SK-N-SH (cell line): ENCODE measurements around the gene LPP.

ENCODE experiments used
- CHD2 ChIP-seq: fragments of 150-350 bp; IDR thresholded peaks from 2 replicates; pipeline ENCODE4 v1.6.1; 2018; ENCODE audit warnings: low read length; ENCODE audit not compliant: partially characterized antibody
- CTCF ChIP-seq: fragments of 200-600 bp; sonication (generic); IDR thresholded peaks from 2 replicates; pipeline ENCODE4 v1.6.1; 2017; ENCODE audit warnings: antibody characterized with exemption, mild to moderate bottlenecking, moderate library complexity
- GABPA ChIP-seq: IDR thresholded peaks from 2 replicates; pipeline ENCODE4 v1.4.0; 2012; ENCODE audit warnings: low read depth, mild to moderate bottlenecking
- JUND ChIP-seq: IDR thresholded peaks from 2 replicates; pipeline ENCODE4 v1.4.0; 2012
- POLR2AphosphoS5 ChIP-seq: IDR thresholded peaks from 2 replicates; pipeline ENCODE4 v1.6.1; 2012; ENCODE audit warnings: low read depth, low read length
- SMC3 ChIP-seq: IDR thresholded peaks from 2 replicates; pipeline ENCODE4 v1.6.1; 2012; ENCODE audit warnings: low read depth, low read length, improper control_type of control experiment
- YY1 ChIP-seq: IDR thresholded peaks from 2 replicates; pipeline ENCODE4 v1.4.0; 2012; ENCODE audit warnings: low read depth, mild to moderate bottlenecking
- TF ChIP-seq, protein P1 (sequence below): IDR thresholded peaks from 2 replicates; pipeline ENCODE4 v1.4.0; 2012; ENCODE audit warnings: low read depth, borderline replicate concordance
- TF ChIP-seq, protein P2 (sequence below): fragments of 150-350 bp; IDR thresholded peaks from 2 replicates; pipeline ENCODE4 v1.6.1; 2017; ENCODE audit warnings: antibody characterized with exemption, low read length, low read depth, borderline replicate concordance

- TF ChIP-seq CHD2 (no peak), CTCF (no peak), JUND (no peak), POLR2AphosphoS5 (no peak), GABPA (no peak), YY1 (no peak), SMC3 (no peak)
- TF ChIP-seq, protein P1, sequence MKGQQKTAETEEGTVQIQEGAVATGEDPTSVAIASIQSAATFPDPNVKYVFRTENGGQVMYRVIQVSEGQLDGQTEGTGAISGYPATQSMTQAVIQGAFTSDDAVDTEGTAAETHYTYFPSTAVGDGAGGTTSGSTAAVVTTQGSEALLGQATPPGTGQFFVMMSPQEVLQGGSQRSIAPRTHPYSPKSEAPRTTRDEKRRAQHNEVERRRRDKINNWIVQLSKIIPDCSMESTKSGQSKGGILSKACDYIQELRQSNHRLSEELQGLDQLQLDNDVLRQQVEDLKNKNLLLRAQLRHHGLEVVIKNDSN = no peak
- TF ChIP-seq, protein P2, sequence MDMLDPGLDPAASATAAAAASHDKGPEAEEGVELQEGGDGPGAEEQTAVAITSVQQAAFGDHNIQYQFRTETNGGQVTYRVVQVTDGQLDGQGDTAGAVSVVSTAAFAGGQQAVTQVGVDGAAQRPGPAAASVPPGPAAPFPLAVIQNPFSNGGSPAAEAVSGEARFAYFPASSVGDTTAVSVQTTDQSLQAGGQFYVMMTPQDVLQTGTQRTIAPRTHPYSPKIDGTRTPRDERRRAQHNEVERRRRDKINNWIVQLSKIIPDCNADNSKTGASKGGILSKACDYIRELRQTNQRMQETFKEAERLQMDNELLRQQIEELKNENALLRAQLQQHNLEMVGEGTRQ = no peak
These were observed 647.4 kb downstream of the LPP start for GRCh38 chr3:188801393-188801792.
